GM19395 (cell line): ENCODE data around the gene SNN.

ENCODE experiments used
- ATAC-seq: cut with Tn5 transposase; IDR thresholded peaks from one replicate; pipeline ENCODE4 v1.9.1; 2021; ENCODE audit warnings: mild to moderate bottlenecking, moderate library complexity; ENCODE audit not compliant: unreplicated experiment

The SNN gene

DNA sequence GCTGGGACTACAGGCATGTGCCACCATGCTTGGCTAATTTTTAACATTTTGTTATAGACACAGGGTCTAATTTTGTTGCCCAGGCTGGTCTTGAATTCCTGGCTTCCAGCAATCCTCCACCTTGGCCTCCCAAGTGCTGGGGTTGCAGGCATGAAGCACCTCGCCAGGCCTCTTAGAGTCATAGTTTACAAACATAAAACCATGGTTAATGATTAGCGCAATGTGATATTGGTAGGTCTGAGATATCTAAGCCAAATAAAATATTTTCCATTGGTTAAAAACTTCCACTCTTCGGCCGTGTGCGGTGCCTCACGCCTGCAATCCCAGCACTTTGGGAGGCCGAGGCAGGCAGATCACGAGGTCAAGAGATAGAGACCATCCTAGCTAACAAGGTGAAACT lies 57.8 kb downstream of the SNN start:
- no peak for ATAC-seq

DNA sequence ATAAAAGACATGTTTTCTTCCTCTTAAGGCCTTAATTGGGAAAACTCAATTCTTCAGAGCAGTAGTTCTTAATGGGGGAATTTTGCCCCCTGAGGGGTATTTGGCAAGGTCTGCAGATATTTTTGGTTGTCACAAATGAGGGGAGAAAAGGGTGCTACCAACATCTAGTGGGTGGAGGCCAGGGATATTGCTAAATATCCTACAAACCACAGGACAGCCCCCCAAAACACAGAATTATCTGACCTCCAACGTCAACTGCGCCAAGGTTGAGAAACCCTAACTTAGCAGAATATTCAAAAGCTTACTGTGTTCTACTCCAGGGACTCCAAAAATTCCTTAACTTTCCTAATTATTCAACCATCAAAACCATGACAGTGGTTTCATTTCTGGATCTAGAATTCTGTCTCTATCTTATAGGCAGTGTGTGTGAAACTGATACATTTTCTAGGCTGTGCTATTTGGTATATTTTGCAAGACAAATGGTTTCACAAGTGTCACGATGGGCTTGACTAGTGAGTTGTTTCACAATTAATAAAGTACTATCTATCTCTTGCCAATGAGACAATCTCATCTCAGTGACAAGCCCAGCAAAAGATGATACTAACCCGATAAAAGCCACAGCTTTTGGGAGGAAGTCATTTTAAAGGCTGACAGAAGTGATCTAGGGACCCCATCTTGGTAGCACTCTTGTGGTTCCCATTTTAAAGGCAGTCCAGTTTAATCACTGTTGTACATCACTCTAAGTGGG lies 59.7 kb downstream of the SNN start:
- no peak for ATAC-seq
